CD14-positive monocyte (primary cell): ENCODE results near the gene UNK. TPM values are rescaled to one million over a fixed set of nuclear protein-coding genes. Genes with fewer than 3 reads are reported as not detected.
A peak's percentile ranks its signal among the peaks of the same experiment; 100 is the strongest.

Experiments used
- DNase-seq, 3 donors: peaks; one replicate each; pipeline ENCODE4 v3.0.0-alpha.2; 2011 to 2022
- H2AFZ ChIP-seq: 2 replicates; pipeline ENCODE4 v1.6.0; 2012; ENCODE audit warnings: mild to moderate bottlenecking, low read depth, low read length, inconsistent platforms; ENCODE audit not compliant: insufficient read depth, poor library complexity, severe bottlenecking
- H3K27ac ChIP-seq, 2 donors: 1 replicate in 1 of 2; 2 replicates in 1 of 2; pipeline ENCODE4 v1.5.1; 2012 to 2013; ENCODE audit warnings: low read length in 2 of 2, control low read depth in 1 of 2, inconsistent platforms in 1 of 2, low read depth in 1 of 2, mild to moderate bottlenecking in 1 of 2
- H3K27me3 ChIP-seq, 2 donors: one replicate each; pipeline versions ENCODE4 v1.6.0 to v1.6.1; 2011 to 2013; ENCODE audit warnings: low read length in 2 of 2; ENCODE audit not compliant: control insufficient read depth in 2 of 2, insufficient read depth in 2 of 2
- H3K36me3 ChIP-seq, 2 donors: replicated peaks in 1 of 2; 1 replicate in 1 of 2; 2 replicates in 1 of 2; pipeline versions ENCODE4 v1.5.1 to v1.6.1; 2012 to 2013; ENCODE audit warnings: low read length in 2 of 2, control low read depth in 1 of 2, inconsistent platforms in 1 of 2, mild to moderate bottlenecking in 1 of 2; ENCODE audit not compliant: insufficient read depth in 2 of 2, control insufficient read depth in 1 of 2
- H3K4me1 ChIP-seq, 2 donors: 1 replicate in 1 of 2; 2 replicates in 1 of 2; pipeline versions ENCODE4 v1.5.1 to v1.6.1; 2012 to 2013; ENCODE audit warnings: low read length in 2 of 2, control low read depth in 1 of 2, inconsistent platforms in 1 of 2, mild to moderate bottlenecking in 1 of 2, moderate library complexity in 1 of 2; ENCODE audit not compliant: insufficient read depth in 2 of 2, control insufficient read depth in 1 of 2
- H3K4me2 ChIP-seq: replicated peaks from 2 replicates; pipeline ENCODE3; 2012; ENCODE audit warnings: low read length, moderate library complexity, mild to moderate bottlenecking; ENCODE audit not compliant: poor library complexity, severe bottlenecking; ENCODE audit errors: extremely low read depth
- H3K4me3 ChIP-seq, 3 experiments: fragments of 200-600 bp in 1 of 3; sonication (generic) in 1 of 3; replicated peaks in 1 of 3; 1 replicate in 2 of 3; 2 replicates in 1 of 3; pipeline ENCODE4 v1.5.1; 2011 to 2013; ENCODE audit warnings: low read length in 3 of 3, mild to moderate bottlenecking in 3 of 3, control low read depth in 2 of 3, low read depth in 2 of 3, inconsistent platforms in 1 of 3, moderate library complexity in 1 of 3
- H3K79me2 ChIP-seq: 2 replicates; pipeline ENCODE4 v1.6.0; 2012; ENCODE audit warnings: mild to moderate bottlenecking, control low read depth, inconsistent platforms, low read length, moderate library complexity; ENCODE audit not compliant: insufficient read depth
- H3K9ac ChIP-seq: 2 replicates; pipeline ENCODE4 v1.6.0; 2017; ENCODE audit warnings: low read length, mild to moderate bottlenecking; ENCODE audit not compliant: insufficient read depth, poor library complexity, severe bottlenecking
- H3K9me3 ChIP-seq, 2 donors: replicated peaks in 1 of 2; 1 replicate in 1 of 2; 2 replicates in 1 of 2; pipeline versions ENCODE4 v1.5.1 to v1.6.1; 2012 to 2013; ENCODE audit warnings: low read length in 2 of 2, control low read depth in 1 of 2; ENCODE audit not compliant: control insufficient read depth in 1 of 2, insufficient read depth in 1 of 2
- H4K20me1 ChIP-seq: 2 replicates; pipeline ENCODE4 v1.6.0; 2012; ENCODE audit warnings: mild to moderate bottlenecking, low read length, control low read depth, moderate library complexity; ENCODE audit not compliant: insufficient read depth
- H3K27ac Mint-ChIP-seq, 7 donors: one replicate each; pipeline ENCODE4 v1.8.0; 2020; ENCODE audit warnings: mild to moderate bottlenecking in 7 of 7, mixed read lengths in 7 of 7, moderate library complexity in 6 of 7, inconsistent platforms in 2 of 7
- H3K27me3 Mint-ChIP-seq, 3 donors: one replicate each; pipeline ENCODE4 v1.8.0; 2021 to 2022; ENCODE audit warnings: low read depth in 3 of 3, mild to moderate bottlenecking in 3 of 3, mixed read lengths in 3 of 3, moderate library complexity in 3 of 3, inconsistent platforms in 1 of 3
- H3K36me3 Mint-ChIP-seq, 2 donors: one replicate each; pipeline ENCODE4 v1.8.0; 2020; ENCODE audit warnings: mixed read lengths in 2 of 2, inconsistent platforms in 1 of 2, mild to moderate bottlenecking in 1 of 2
- H3K4me1 Mint-ChIP-seq: one replicate; pipeline ENCODE4 v1.8.0; 2020; ENCODE audit warnings: mild to moderate bottlenecking, mixed read lengths
- H3K4me3 Mint-ChIP-seq, 2 donors: one replicate each; pipeline ENCODE4 v1.8.0; 2020; ENCODE audit warnings: mild to moderate bottlenecking in 2 of 2, mixed read lengths in 2 of 2, moderate library complexity in 1 of 2
- H3K9me3 Mint-ChIP-seq, 7 donors: one replicate each; pipeline ENCODE4 v1.8.0; 2020 to 2022; ENCODE audit warnings: mixed read lengths in 7 of 7, mild to moderate bottlenecking in 6 of 7, moderate library complexity in 6 of 7, inconsistent platforms in 2 of 7
- CTCF ChIP-seq: fragments of 200-600 bp; IDR thresholded peaks from one replicate; pipeline ENCODE4 v1.8.0; 2022; ENCODE audit warnings: antibody characterized with exemption, mild to moderate bottlenecking
- WGBS: methylation state at CpG from one replicate; pipeline ENCODE4 v1.1.5; 2013; ENCODE audit warnings: missing lambda C conversion rate; ENCODE audit not compliant: insufficient coverage; 5-methylcytosine and 5-hydroxymethylcytosine counted together
- intact Hi-C, 2 donors: fragments of 100-400 bp; cut with micrococcal nuclease; formaldehyde crosslinking; loops; one replicate each; pipeline versions ENCODE4 v1.15.0 to v1.15.1; 2023
- polyA plus RNA-seq, 3 donors: library from polyadenylated mRNA; depleted of rRNA in 1 of 3; unstranded in 2 of 3; stranded (reverse) in 1 of 3; fragments of 300-500 nt in 2 of 3; fragments of >200 nt in 1 of 3; fragmentation: Illumina TruSeq in 2 of 3; gene quantifications; 1 replicate in 2 of 3; 2 replicates in 1 of 3; pipeline ENCODE4 v1.2.3, GENCODE V29; 2012 to 2021

UNK gene
- polyA plus RNA-seq, 3 donors: 6.3 to 12.9 (median 7.8) TPM

GRCh38 chr17:75814900-75815373 is 30.3 kb downstream of the UNK start:
- Histone ChIP-seq H3K79me2 (no peaks in the 10 kb centered on the region), H3K27me3 (no peaks in the 10 kb centered on the region), H2AFZ (no peak overlapping the region), H3K27ac (no peak overlapping the region), H3K4me1 (no peaks in the 10 kb centered on the region), H3K36me3 (peaks cover 74 to 92% of the 10 kb centered on the region in 2 donors), H3K9ac (no peak overlapping the region), H3K4me2 (no peak overlapping the region), H3K4me3 (no peak overlapping the region), H3K9me3 (no peaks in the 10 kb centered on the region), H4K20me1 (no peaks in the 10 kb centered on the region)
- intact Hi-C loops: no loop called here
- peak in 1 of 3 donors; percentile 5 for DNase-seq
- H3K27ac Mint-ChIP-seq: peak overlapping the region in 1 of 7 donors; percentile 70
- WGBS: 97% methylated on average over 12 of the region's 13 CpGs
- H3K36me3 Mint-ChIP-seq: peaks cover 53 to 86% of the 10 kb centered on the region in 2 donors
- H3K4me1 Mint-ChIP-seq: no peaks in the 10 kb centered on the region
- no peak overlapping the region for H3K4me3 Mint-ChIP-seq
- no peaks in the 10 kb centered on the region for H3K9me3 Mint-ChIP-seq
- H3K27me3 Mint-ChIP-seq: peaks cover 0 to 2% (median 0%) of the 10 kb centered on the region in 3 donors
- TF ChIP-seq CTCF: no peak

DNA sequence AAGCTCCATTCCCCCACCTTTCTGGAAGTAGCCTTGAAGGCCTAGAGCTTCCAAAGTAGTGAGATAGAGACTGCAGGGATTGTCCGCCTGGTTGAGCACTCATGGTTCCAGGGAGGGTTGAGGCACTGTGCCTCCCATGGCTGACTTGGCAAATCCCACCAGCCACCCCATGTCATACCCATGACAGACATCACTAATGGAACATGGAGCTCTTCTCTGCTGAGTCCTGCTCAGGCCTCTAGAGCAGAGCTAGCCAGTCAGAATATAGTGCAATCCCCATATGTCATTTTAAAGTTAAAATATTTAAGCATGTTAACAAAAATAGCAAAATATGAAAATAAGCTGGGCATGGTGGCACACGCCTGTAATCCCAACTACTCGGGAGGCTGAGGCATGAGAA is 30.8 kb downstream of the UNK start:
- Histone ChIP-seq H3K4me2 (no peak overlapping the region), H2AFZ (no peak overlapping the region)
- intact Hi-C loops: no loop called here

More for the DNA sequence above, 30.8 kb downstream of the UNK start:
- no peaks in the 10 kb centered on the region for H3K9me3 Mint-ChIP-seq
- peaks cover 74 to 93% of the 10 kb centered on the region in 2 donors for H3K36me3 ChIP-seq
- TF ChIP-seq CTCF: no peak
- H3K9me3 ChIP-seq: no peaks in the 10 kb centered on the region
- H3K4me3 ChIP-seq: no peak overlapping the region
- H3K9ac ChIP-seq: no peak overlapping the region
- no peak overlapping the region for H3K27ac ChIP-seq
- WGBS: no CpG with 5 or more reads among the region's 3 CpGs
- no peaks in the 10 kb centered on the region for H3K4me1 ChIP-seq
- H3K4me1 Mint-ChIP-seq: no peaks in the 10 kb centered on the region
- no peak overlapping the region for H3K4me3 Mint-ChIP-seq
- no peaks in the 10 kb centered on the region for H3K79me2 ChIP-seq
- H3K27ac Mint-ChIP-seq: no peak overlapping the region
- peaks cover 53 to 88% of the 10 kb centered on the region in 2 donors for H3K36me3 Mint-ChIP-seq
- no peak for DNase-seq
- no peaks in the 10 kb centered on the region for H3K27me3 ChIP-seq
- H4K20me1 ChIP-seq: no peaks in the 10 kb centered on the region
- peaks cover 0 to 2% (median 0%) of the 10 kb centered on the region in 3 donors for H3K27me3 Mint-ChIP-seq
